ENCODE data around the gene CFAP65. TPM values are rescaled to one million over a fixed set of nuclear protein-coding genes. Genes with fewer than 3 reads are reported as not detected.

The CFAP65 gene
- total and polyA plus RNA-seq, 2 of the 13 experiments (the other 11 are each of a cell fraction or from before 2014, with no cell fraction given) = 0.05 TPM; not detected in 1

- TF ChIP-seq ZNF407 (CRISPR knock-in tag; IDR thresholded peaks at IDR 0.05; ENCODE audit: not compliant biosample characterization) (no peak), SMAD9 (CRISPR knock-in tag; IDR thresholded peaks at IDR 0.05) (no peak), CAMTA2 (CRISPR knock-in tag; IDR thresholded peaks at IDR 0.05; ENCODE audit: borderline replicate concordance) (no peak), GATAD1 (CRISPR knock-in tag; IDR thresholded peaks at IDR 0.05) (0 out of 2 replicates have a peak, but pooled peaks have one; percentile 44), POLR2AphosphoS2 (IDR thresholded peaks at IDR 0.05; ENCODE audit: low read depth, low read length) (no peak), ZNF781 (CRISPR knock-in tag; IDR thresholded peaks at IDR 0.05; ENCODE audit: borderline replicate concordance, not compliant biosample characterization) (no peak), RFXAP (CRISPR knock-in tag; IDR thresholded peaks at IDR 0.05; ENCODE audit: borderline replicate concordance) (no peak), FOXP4 (CRISPR knock-in tag; IDR thresholded peaks at IDR 0.05) (no peak), DRAP1 (CRISPR knock-in tag; IDR thresholded peaks at IDR 0.05) (peak; percentile 34; the same call in 1 of the 2 replicates), ZNF264 (CRISPR knock-in tag; IDR thresholded peaks at IDR 0.05) (0 out of 2 replicates have a peak, but pooled peaks have one; percentile 59), MAX (IDR thresholded peaks at IDR 0.05) (no peak), ZBTB14 (CRISPR knock-in tag; IDR thresholded peaks at IDR 0.05) (no peak), CEBPG (CRISPR knock-in tag; IDR thresholded peaks at IDR 0.05) (no peak), ZNF720 (CRISPR knock-in tag; IDR thresholded peaks at IDR 0.05) (no peak), BRF2 (CRISPR knock-in tag; IDR thresholded peaks at IDR 0.05) (no peak)
These were observed 4.7 kb upstream of the CFAP65 start (continued) for GRCh38 chr2:219045937-219046550.

All from HepG2 (cell line).